ENCODE results near the gene GABRB2.
"Not testable (repeated sequence)": the region's sequence is repeated elsewhere in the genome, so short reads cannot be mapped to it uniquely, and the experiment has no call there.

Gene GABRB2

DNA sequence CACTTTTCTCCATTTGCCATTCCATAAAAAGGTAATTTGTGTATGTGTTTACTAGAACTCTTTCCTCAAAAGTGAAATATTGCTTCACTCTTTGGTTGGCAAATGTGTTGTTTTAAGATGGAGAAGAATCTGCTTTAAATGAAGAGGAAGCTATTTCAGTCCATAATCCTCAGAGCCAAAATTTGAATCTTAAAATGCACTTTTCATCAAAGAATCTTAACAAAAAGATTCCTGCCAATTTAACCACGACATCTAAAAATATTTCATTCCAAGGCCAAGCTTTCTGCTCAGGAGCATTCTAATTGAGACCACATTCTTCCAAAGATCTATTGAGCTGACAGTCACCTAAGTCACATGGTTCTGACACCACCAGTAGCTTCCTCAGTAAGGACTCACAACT is 7.5 kb downstream of the GABRB2 start:
- FAIRE-seq = no peak

DNA sequence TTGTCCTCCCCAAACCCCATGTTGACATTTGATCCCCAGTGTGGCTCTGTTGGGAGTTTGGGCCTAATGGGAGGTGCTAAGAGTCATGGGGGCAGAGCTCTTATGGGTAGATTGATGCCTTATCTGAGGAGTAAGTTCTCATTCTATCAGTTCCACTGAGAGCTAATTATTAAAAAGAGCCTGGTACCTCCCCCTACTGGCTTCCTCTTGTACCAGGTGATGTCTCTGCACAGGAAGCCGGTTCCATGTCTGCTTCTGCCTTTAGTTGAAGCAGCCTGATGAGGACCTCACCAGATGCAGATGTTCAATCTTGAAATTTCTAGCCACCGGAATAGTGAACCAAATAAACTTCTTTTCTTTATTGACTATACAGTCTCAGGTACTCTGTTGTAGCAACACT is 10.8 kb downstream of the GABRB2 start:
- DNase-seq (ENCODE audit: insufficient read length, low spot score) (no peak), FAIRE-seq (no peak)
- TF ChIP-seq, protein P1, sequence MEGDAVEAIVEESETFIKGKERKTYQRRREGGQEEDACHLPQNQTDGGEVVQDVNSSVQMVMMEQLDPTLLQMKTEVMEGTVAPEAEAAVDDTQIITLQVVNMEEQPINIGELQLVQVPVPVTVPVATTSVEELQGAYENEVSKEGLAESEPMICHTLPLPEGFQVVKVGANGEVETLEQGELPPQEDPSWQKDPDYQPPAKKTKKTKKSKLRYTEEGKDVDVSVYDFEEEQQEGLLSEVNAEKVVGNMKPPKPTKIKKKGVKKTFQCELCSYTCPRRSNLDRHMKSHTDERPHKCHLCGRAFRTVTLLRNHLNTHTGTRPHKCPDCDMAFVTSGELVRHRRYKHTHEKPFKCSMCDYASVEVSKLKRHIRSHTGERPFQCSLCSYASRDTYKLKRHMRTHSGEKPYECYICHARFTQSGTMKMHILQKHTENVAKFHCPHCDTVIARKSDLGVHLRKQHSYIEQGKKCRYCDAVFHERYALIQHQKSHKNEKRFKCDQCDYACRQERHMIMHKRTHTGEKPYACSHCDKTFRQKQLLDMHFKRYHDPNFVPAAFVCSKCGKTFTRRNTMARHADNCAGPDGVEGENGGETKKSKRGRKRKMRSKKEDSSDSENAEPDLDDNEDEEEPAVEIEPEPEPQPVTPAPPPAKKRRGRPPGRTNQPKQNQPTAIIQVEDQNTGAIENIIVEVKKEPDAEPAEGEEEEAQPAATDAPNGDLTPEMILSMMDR (IDR thresholded peaks at IDR 0.05; ENCODE audit: insufficient read depth, missing control alignments) = peak; percentile 26

More for the DNA sequence above, 7.5 kb downstream of the GABRB2 start:
- DNase-seq (ENCODE audit: insufficient read length, low spot score) = no peak
- TF ChIP-seq, protein P1 (IDR thresholded peaks at IDR 0.05; ENCODE audit: insufficient read depth, missing control alignments) = no peak

DNA sequence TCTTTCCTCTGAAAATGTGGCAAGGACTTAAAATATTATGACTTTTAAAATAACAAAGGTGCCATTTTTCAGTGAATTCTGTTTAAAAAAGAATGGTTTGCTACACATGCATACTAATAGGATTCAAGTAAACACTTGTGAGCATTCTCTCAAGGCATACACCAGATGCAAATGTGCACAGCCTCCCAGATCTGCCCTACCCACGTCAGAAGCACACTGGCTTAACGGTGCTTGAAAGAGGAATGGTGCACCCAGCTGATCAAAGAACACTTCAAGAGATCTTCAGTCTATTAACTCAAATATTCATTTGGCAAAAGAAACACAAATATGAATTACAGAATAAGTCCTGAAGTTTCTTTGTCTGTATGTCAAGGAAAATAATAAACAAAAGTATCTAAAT is 15.8 kb downstream of the GABRB2 start:
- DNase-seq (ENCODE audit: insufficient read length, low spot score) = no peak
- no peak for FAIRE-seq
- TF ChIP-seq, protein P1 (IDR thresholded peaks at IDR 0.05; ENCODE audit: insufficient read depth, missing control alignments) = no peak

DNA sequence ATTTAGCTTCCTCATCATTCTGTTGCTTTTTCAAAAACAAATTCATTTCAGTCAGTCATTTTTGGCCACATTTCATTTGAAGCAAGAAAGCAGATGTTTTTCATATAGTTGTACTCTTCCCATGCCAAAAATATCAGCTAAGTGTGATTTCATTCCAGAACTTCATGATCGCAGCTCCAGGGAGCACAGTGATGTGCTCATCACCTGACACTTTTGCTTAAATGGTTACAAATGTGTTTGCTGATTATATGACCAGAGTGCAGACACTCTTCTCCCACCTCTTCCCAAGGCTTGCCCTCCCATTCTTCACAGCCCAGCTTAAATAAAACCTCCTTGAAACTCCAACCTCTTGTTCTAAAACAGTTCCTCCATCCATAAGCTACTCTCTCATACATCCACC is 32.6 kb downstream of the GABRB2 start:
- TF ChIP-seq, protein P1 (IDR thresholded peaks at IDR 0.05; ENCODE audit: insufficient read depth, missing control alignments) = no peak
- FAIRE-seq (no peak), DNase-seq (ENCODE audit: insufficient read length, low spot score) (no peak)

DNA sequence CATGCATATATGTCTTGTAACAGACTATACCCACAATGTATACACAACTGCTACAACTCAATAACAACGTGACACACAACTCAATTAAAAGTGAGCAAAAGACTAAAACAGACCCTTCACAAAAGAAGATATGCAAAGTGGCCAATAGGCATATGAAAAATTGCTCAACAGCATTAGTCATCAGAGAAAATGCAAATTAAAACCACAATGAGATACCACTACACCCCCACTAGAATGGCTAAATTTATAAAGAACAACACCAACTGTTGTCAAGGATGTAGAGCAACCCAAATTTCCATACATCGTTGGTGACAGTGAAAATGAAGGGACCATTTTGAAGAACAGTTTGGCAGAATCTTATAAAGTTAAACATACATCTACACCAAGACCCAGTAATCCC is 38.9 kb downstream of the GABRB2 start:
- TF ChIP-seq, protein P1 (IDR thresholded peaks at IDR 0.05; ENCODE audit: insufficient read depth, missing control alignments) = no peak
- DNase-seq (ENCODE audit: insufficient read length, low spot score) = no peak
- FAIRE-seq = no peak

DNA sequence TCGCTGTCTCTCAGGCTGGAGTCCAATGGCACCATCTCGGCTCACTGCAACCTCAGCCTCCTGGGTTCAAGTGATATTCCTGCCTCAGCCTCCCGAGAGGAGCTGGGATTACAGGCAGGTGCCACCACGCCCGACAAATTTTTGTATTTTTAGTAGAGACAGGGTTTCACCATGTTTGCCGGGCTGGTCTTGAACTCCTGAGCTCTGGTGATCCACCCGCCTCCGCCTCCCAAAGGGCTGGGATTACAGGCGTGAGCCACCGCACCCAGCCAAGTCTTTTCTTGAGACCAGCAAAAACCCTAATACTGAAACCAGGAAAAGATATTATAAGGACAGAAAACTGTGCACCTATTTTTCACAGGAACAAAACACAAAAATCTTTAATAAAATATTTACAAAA is 41.4 kb downstream of the GABRB2 start:
- DNase-seq (ENCODE audit: insufficient read length, low spot score); FAIRE-seq: not testable (repeated sequence)

DNA sequence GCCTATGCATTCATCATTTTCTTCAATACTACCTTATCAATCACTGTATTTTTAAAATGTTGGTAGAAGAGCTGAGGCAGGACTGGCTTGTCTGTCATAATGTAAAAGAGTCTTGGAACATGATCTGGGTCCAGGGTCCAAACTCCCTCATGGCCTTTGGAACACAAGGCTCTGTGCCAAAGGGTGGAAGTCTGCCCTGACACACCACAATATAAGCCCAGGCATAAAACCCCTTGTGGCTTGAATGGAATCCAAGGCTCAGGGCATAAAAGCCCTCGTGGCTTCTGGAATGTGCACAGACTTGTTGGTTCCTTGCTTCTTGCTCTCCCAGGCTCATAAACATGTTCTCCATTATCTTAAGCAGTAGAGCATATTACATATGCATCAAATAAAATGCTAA is 48.0 kb downstream of the GABRB2 start:
- TF ChIP-seq, protein P1 (IDR thresholded peaks at IDR 0.05; ENCODE audit: insufficient read depth, missing control alignments) = no peak
- no peak for FAIRE-seq

DNA sequence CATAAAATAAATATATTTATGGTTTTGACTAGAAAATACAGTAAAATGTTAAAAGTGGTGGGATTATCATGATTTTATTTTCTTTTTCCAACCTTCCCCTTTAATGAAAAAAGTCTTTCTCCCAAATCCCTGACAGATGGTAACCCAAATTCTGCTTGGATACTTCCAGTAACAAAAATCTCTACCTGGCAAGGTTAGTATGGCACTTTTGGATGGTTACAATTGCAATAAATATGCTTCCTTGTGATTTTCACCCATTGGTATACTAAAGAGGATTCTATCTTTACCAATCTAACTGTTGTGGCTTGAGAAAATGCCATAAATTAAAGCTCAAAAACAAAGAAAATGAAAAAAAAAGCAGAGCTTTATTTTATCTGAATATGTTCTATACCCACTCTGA is 62.8 kb downstream of the GABRB2 start:
- DNase-seq (ENCODE audit: insufficient read length, low spot score) (no peak), FAIRE-seq (no peak)
- TF ChIP-seq, protein P1 (IDR thresholded peaks at IDR 0.05; ENCODE audit: insufficient read depth, missing control alignments) = no peak

More for the DNA sequence above, 48.0 kb downstream of the GABRB2 start:
- DNase-seq (ENCODE audit: insufficient read length, low spot score) = no peak
